Sigmoid colon (tissue), 4 donors: Measurements from ENCODE around the gene BHLHE23.

Source experiments
- EP300 ChIP-seq, 4 donors: sonication (generic); formaldehyde crosslinking; IDR thresholded peaks; one replicate each; pipeline ENCODE4 v1.6.1; 2017; ENCODE audit warnings: antibody characterized with exemption in 4 of 4
- POLR2A ChIP-seq, 2 donors: fragments of 450-650 bp; IDR thresholded peaks; one replicate each; pipeline ENCODE4 v1.6.1; 2016; ENCODE audit warnings: antibody characterized with exemption in 2 of 2, mild to moderate bottlenecking in 2 of 2, moderate library complexity in 2 of 2
- POLR2AphosphoS5 ChIP-seq, 4 donors: sonication (generic); formaldehyde crosslinking; IDR thresholded peaks; one replicate each; pipeline ENCODE4 v1.6.1; 2017; ENCODE audit warnings: antibody characterized with exemption in 4 of 4
- TF ChIP-seq, protein P1 (sequence below), 4 experiments: fragments of 450-650 bp in 3 of 4; fragments of 200-600 bp in 1 of 4; IDR thresholded peaks; one replicate each; pipeline ENCODE4 v1.5.1; 2016 to 2019; ENCODE audit warnings: antibody characterized with exemption in 4 of 4, mild to moderate bottlenecking in 3 of 4, moderate library complexity in 2 of 4

DNA sequence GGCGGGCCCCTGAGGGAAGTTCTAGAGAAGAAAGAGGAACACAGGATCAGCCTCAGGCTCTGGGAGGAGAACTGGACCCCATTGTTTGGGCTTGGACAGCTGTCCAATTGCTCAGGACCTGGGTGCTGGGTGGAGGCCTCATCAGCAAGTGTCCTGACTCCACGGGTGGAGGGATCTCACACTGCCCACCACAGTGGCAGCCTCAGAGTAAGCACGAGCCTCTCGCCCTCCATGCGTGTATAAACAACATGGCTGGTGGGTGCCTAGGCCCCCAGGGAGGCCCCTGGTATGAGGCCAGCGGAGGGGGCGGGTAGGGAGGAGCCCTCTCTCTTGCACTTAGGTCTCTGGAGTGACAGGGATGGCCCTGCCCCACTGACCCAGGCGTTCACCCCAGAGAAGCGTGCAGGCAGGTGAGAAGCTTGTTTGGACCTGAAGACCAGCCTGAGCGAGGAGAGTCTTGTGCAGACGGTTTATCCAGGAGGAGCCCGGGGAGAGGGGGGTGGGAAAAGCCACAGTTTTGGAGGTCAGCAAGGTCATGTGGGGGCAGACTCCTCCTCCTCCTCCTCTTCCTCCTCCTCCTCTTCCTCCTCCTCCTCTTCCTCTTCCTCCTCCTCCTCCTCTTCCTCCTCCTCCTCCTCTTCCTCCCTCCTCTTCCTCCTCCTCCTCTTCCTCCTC, 41.9 kb upstream of the BHLHE23 start:
- TF ChIP-seq POLR2A (IDR thresholded peaks at IDR 0.05) (no peak), POLR2AphosphoS5 (IDR thresholded peaks at IDR 0.05) (no peak), EP300 (IDR thresholded peaks at IDR 0.05) (no peak)
- TF ChIP-seq, protein P1, sequence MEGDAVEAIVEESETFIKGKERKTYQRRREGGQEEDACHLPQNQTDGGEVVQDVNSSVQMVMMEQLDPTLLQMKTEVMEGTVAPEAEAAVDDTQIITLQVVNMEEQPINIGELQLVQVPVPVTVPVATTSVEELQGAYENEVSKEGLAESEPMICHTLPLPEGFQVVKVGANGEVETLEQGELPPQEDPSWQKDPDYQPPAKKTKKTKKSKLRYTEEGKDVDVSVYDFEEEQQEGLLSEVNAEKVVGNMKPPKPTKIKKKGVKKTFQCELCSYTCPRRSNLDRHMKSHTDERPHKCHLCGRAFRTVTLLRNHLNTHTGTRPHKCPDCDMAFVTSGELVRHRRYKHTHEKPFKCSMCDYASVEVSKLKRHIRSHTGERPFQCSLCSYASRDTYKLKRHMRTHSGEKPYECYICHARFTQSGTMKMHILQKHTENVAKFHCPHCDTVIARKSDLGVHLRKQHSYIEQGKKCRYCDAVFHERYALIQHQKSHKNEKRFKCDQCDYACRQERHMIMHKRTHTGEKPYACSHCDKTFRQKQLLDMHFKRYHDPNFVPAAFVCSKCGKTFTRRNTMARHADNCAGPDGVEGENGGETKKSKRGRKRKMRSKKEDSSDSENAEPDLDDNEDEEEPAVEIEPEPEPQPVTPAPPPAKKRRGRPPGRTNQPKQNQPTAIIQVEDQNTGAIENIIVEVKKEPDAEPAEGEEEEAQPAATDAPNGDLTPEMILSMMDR (IDR thresholded peaks at IDR 0.05), result no peak
